OCI-LY7 (cell line): Measurements from ENCODE around the gene HIVEP2. TPM values are rescaled to one million over a fixed set of nuclear protein-coding genes. Genes with fewer than 3 reads are reported as not detected.

Experiments
- BruUV-seq: library from RNA; stranded (reverse); fragments of 400-500 nt; replicated peaks from 2 replicates; lab custom pipeline; 2021; lab: Mats Ljungman, UMichigan
- CTCF ChIA-PET: fragments of 300-600 bp; sonication (Branson Sonifier 250); formaldehyde crosslinking; loops from one replicate; lab custom pipeline; 2022; ENCODE audit warnings: antibody characterized with exemption; ENCODE audit not compliant: unreplicated experiment; lab: Charles Lee
- POLR2A ChIA-PET: fragments of 300-600 bp; sonication (Branson Sonifier 250); formaldehyde crosslinking; loops from one replicate; lab custom pipeline; 2022; ENCODE audit warnings: antibody characterized with exemption; lab: Charles Lee
- DNase-seq: peaks from one replicate; pipeline ENCODE4 v3.0.0-alpha.2; 2015; ENCODE audit warnings: low spot score
- H2AFZ ChIP-seq: fragments of 200-600 bp; sonication (generic), shearing (Covaris generic); 2 replicates; pipeline ENCODE4 v1.6.1; 2014; ENCODE audit warnings: mild to moderate bottlenecking, antibody characterized with exemption, low read length, moderate library complexity
- H3K27ac ChIP-seq: fragments of 200-600 bp; sonication (generic); 2 replicates; pipeline ENCODE4 v1.5.1; 2014; ENCODE audit warnings: mixed run types, low read depth, mild to moderate bottlenecking, moderate library complexity, low read length, inconsistent platforms; ENCODE audit not compliant: poor library complexity, severe bottlenecking
- H3K36me3 ChIP-seq: fragments of 200-600 bp; sonication (generic); 2 replicates; pipeline ENCODE4 v1.6.1; 2014; ENCODE audit warnings: mild to moderate bottlenecking, antibody characterized with exemption, low read length, moderate library complexity, mixed read lengths; ENCODE audit not compliant: insufficient read depth
- H3K4me1 ChIP-seq: fragments of 200-600 bp; sonication (generic); 2 replicates; pipeline ENCODE4 v1.5.1; 2014; ENCODE audit warnings: mild to moderate bottlenecking, low read length; ENCODE audit not compliant: insufficient read depth, poor library complexity, severe bottlenecking
- H3K4me2 ChIP-seq: fragments of 200-600 bp; sonication (generic); 2 replicates; pipeline ENCODE4 v1.6.1; 2014; ENCODE audit warnings: mild to moderate bottlenecking, low read length
- H3K4me3 ChIP-seq: fragments of 200-600 bp; sonication (generic); 2 replicates; pipeline ENCODE4 v1.5.1; 2014; ENCODE audit warnings: mild to moderate bottlenecking, low read depth, low read length; ENCODE audit not compliant: poor library complexity, severe bottlenecking
- H3K79me2 ChIP-seq: fragments of 200-600 bp; sonication (generic); 2 replicates; pipeline ENCODE4 v1.6.1; 2016; ENCODE audit warnings: low read depth, mild to moderate bottlenecking, low read length, moderate library complexity, mixed read lengths; ENCODE audit not compliant: insufficient read depth
- H3K9me2 ChIP-seq: fragments of 200-600 bp; sonication (generic); 2 replicates; pipeline ENCODE4 v1.6.1; 2016; ENCODE audit warnings: mild to moderate bottlenecking, low read length, mixed read lengths; ENCODE audit not compliant: insufficient read depth
- H3K9me3 ChIP-seq: fragments of 200-600 bp; sonication (generic); 2 replicates; pipeline ENCODE4 v1.6.1; 2014; ENCODE audit warnings: mild to moderate bottlenecking, mixed run types, low read length, mixed read lengths
- H4K20me1 ChIP-seq: fragments of 200-600 bp; sonication (generic); 2 replicates; pipeline ENCODE4 v1.6.1; 2014; ENCODE audit warnings: mild to moderate bottlenecking, antibody characterized with exemption, low read length, moderate library complexity, mixed read lengths; ENCODE audit not compliant: insufficient read depth
- CTCF ChIP-seq: fragments of 200-600 bp; sonication (generic); conservative IDR thresholded peaks from 2 replicates; pipeline ENCODE4 v1.5.1; 2014; ENCODE audit warnings: mild to moderate bottlenecking, antibody characterized with exemption, low read length, moderate library complexity, mixed read lengths
- EZH2phosphoT487 ChIP-seq: fragments of 200-600 bp; sonication (generic); IDR thresholded peaks from 2 replicates; pipeline ENCODE4 v1.6.1; 2018; ENCODE audit warnings: low read depth, borderline replicate concordance, mild to moderate bottlenecking, mixed run types, antibody characterized with exemption, low read length, moderate library complexity, mixed read lengths
- intact Hi-C: fragments of 100-400 bp; cut with micrococcal nuclease; formaldehyde crosslinking; loops from one replicate; pipeline ENCODE4 v1.10.0; 2022; ENCODE audit not compliant: unreplicated experiment
- total RNA-seq, 2 experiments: library from RNA; depleted of rRNA in 1 of 2; stranded (reverse); fragments of >200 nt in 1 of 2; shearing (Covaris generic) in 1 of 2; gene quantifications; 2 replicates each; pipeline ENCODE4 v1.2.3, GENCODE V29; 2014 to 2022

The HIVEP2 gene
- total RNA-seq, 2 experiments from 2014 or later, result 18.8 to 24.6 TPM

GRCh38 chr6:142707255-142707654 lies 237.7 kb downstream of the HIVEP2 start:
- DNase-seq, result no peak
- no peak overlapping the region for H3K27ac ChIP-seq
- no peaks in the 10 kb centered on the region for H3K79me2 ChIP-seq
- H3K4me1 ChIP-seq, result no peaks in the 10 kb centered on the region
- no peak overlapping the region for H3K4me3 ChIP-seq
- no peaks in the 10 kb centered on the region for H3K9me3 ChIP-seq
- intact Hi-C loops, result no loop called here
- no peak overlapping the region for H2AFZ ChIP-seq
- H4K20me1 ChIP-seq, result no peaks in the 10 kb centered on the region
- no peaks in the 10 kb centered on the region for H3K36me3 ChIP-seq
- TF ChIP-seq CTCF, result no peak
- TF ChIP-seq EZH2phosphoT487, result no peak
- BruUV-seq, result no TSS peak
- no peak overlapping the region for H3K4me2 ChIP-seq
- ChIA-PET POLR2A (interaction anchor here (0.6 to 2.5 kb wide), 12 partner anchors 8 to 819 kb away, joined by 3 to 10 read pairs (median 4); no protein-coding TSS in a partner anchor), CTCF (no interaction called here)
- H3K9me2 ChIP-seq, result no peaks in the 10 kb centered on the region

GRCh38 chr6:142706210-142706609 lies 238.8 kb downstream of the HIVEP2 start:
- BruUV-seq, result no TSS peak
- POLR2A ChIA-PET, result interaction anchor here (2.5 kb wide), 1 partner anchor 9 kb away, joined by 10 read pairs; no protein-coding TSS in a partner anchor
- no peak overlapping the region for H3K27ac ChIP-seq

More at GRCh38 chr6:142706210-142706609, 238.8 kb downstream of the HIVEP2 start:
- H3K9me2 ChIP-seq, result no peaks in the 10 kb centered on the region
- TF ChIP-seq CTCF (no peak), EZH2phosphoT487 (no peak)
- H3K36me3 ChIP-seq, result no peaks in the 10 kb centered on the region
- no peak overlapping the region for H3K4me3 ChIP-seq
- no peaks in the 10 kb centered on the region for H4K20me1 ChIP-seq
- H3K4me1 ChIP-seq, result no peaks in the 10 kb centered on the region
- H3K79me2 ChIP-seq, result no peaks in the 10 kb centered on the region
- CTCF ChIA-PET, result no interaction called here
- DNase-seq, result no peak
- H3K4me2 ChIP-seq, result no peak overlapping the region
- H2AFZ ChIP-seq, result 0 out of 2 replicates have a peak overlapping the region, but pooled peaks have one; percentile 4
- no peaks in the 10 kb centered on the region for H3K9me3 ChIP-seq
- intact Hi-C loops, result no loop called here
